ENCODE measurements around the gene MAD2L2.

MAD2L2 gene

DNA sequence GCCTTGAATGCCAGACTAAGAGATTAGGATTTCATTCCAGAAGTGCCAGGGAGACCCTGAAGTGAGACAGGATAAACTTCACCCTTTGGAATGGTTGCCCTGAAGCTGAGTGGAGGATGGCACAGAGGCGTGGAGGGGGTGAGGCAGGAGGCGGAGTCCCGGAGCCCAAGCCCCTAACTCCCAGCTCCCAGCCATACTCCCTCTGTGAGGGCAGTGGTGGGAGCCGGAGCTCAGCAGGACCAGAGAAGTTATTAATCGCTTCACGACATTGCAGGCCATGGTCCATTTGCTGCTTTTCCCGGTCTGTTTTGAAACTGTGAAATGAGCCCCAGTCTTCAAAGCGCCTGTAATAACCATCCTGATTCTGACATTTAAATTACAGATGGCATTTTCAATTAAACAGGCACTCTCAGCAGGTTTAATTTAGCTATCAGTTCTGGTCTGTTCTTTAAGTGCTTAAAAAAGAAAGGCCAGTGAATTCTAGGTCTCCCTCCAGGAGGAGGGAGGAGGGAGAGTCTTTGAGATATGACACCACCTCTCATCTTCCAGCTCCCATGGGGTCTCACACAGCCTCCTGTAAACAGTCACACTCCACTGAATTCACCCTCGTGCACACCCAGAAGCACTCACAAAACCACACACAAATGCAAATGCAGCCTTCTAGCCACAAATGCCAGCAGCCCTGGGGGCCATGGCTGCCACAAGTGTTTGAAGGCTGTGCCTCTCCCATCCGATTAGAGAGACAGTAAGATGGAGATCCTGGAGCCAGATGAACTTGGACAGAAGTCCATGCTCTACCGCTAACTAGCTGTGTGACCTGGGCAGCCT, 46.4 kb downstream of the MAD2L2 start:
- Histone ChIP-seq H3K9me3 (ENCODE audit: control insufficient read depth, insufficient read depth, low read length) (no peaks in the 10 kb centered on the region), H3K27me3 (ENCODE audit: control insufficient read depth, insufficient read depth, low read length) (no peaks in the 10 kb centered on the region), H3K4me3 (ENCODE audit: low read depth, low read length) (no peak overlapping the region), H3K4me1 (ENCODE audit: control insufficient read depth, insufficient read depth, low read length) (no peaks in the 10 kb centered on the region), H3K9ac (ENCODE audit: low read depth, low read length) (no peak overlapping the region), H3K36me3 (ENCODE audit: control insufficient read depth, insufficient read depth, low read length) (no peaks in the 10 kb centered on the region)

- H3K9ac ChIP-seq (ENCODE audit: low read depth, low read length): no peak overlapping the region
- H3K27me3 ChIP-seq (ENCODE audit: control insufficient read depth, insufficient read depth, low read length): no peaks in the 10 kb centered on the region
- no peaks in the 10 kb centered on the region for H3K9me3 ChIP-seq (ENCODE audit: control insufficient read depth, insufficient read depth, low read length)
- H3K36me3 ChIP-seq (ENCODE audit: control insufficient read depth, insufficient read depth, low read length): no peaks in the 10 kb centered on the region
- no peak overlapping the region for H3K4me3 ChIP-seq (ENCODE audit: low read depth, low read length)
- H3K4me1 ChIP-seq (ENCODE audit: control insufficient read depth, insufficient read depth, low read length): no peaks in the 10 kb centered on the region
Observed at GRCh38 chr1:11629184-11630016, 51.5 kb downstream of the MAD2L2 start.

- Histone ChIP-seq H3K9ac (ENCODE audit: low read depth, low read length) (no peak overlapping the region), H3K36me3 (ENCODE audit: control insufficient read depth, insufficient read depth, low read length) (no peaks in the 10 kb centered on the region), H3K4me3 (ENCODE audit: low read depth, low read length) (no peak overlapping the region), H3K27me3 (ENCODE audit: control insufficient read depth, insufficient read depth, low read length) (no peaks in the 10 kb centered on the region), H3K9me3 (ENCODE audit: control insufficient read depth, insufficient read depth, low read length) (no peaks in the 10 kb centered on the region), H3K4me1 (ENCODE audit: control insufficient read depth, insufficient read depth, low read length) (no peaks in the 10 kb centered on the region)
Observed at GRCh38 chr1:11628767-11629166, 52.2 kb downstream of the MAD2L2 start.

DNA sequence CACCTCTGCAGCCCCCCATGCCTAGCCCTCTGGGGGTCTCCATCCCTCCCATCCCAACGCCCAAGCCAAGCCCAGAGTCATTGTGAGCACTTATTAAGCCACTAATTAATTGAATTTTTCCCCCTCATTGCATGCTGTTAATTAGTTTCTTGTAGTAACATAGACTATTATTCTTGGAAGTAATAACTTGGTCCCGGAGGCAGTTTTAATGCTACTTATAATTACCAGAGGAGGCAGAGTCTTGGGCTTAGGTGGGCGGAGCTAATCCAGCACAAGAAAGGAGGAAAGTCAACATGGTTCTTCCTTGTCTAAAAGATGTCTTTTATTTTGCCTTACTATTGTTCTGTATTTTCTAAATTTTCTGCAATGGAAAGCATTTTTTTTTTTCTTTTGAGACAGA, 54.4 kb downstream of the MAD2L2 start:
- Histone ChIP-seq H3K36me3 (ENCODE audit: control insufficient read depth, insufficient read depth, low read length) (no peaks in the 10 kb centered on the region), H3K4me3 (ENCODE audit: low read depth, low read length) (no peak overlapping the region), H3K27me3 (ENCODE audit: control insufficient read depth, insufficient read depth, low read length) (no peaks in the 10 kb centered on the region)

More for the DNA sequence above, 54.4 kb downstream of the MAD2L2 start:
- Histone ChIP-seq H3K4me1 (ENCODE audit: control insufficient read depth, insufficient read depth, low read length) (no peaks in the 10 kb centered on the region), H3K9ac (ENCODE audit: low read depth, low read length) (no peak overlapping the region), H3K9me3 (ENCODE audit: control insufficient read depth, insufficient read depth, low read length) (no peaks in the 10 kb centered on the region)

Measured in iPS-15b (cell line).